Measurements from ENCODE around the gene TEKT1.

GRCh38 chr17:6755281-6755680 is 76.2 kb downstream of the TEKT1 start:
- TF ChIP-seq, protein P1, sequence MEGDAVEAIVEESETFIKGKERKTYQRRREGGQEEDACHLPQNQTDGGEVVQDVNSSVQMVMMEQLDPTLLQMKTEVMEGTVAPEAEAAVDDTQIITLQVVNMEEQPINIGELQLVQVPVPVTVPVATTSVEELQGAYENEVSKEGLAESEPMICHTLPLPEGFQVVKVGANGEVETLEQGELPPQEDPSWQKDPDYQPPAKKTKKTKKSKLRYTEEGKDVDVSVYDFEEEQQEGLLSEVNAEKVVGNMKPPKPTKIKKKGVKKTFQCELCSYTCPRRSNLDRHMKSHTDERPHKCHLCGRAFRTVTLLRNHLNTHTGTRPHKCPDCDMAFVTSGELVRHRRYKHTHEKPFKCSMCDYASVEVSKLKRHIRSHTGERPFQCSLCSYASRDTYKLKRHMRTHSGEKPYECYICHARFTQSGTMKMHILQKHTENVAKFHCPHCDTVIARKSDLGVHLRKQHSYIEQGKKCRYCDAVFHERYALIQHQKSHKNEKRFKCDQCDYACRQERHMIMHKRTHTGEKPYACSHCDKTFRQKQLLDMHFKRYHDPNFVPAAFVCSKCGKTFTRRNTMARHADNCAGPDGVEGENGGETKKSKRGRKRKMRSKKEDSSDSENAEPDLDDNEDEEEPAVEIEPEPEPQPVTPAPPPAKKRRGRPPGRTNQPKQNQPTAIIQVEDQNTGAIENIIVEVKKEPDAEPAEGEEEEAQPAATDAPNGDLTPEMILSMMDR (IDR thresholded peaks at IDR 0.05) = no peak
- no peak for TF ChIP-seq POLR2AphosphoS5 (IDR thresholded peaks at IDR 0.05; ENCODE audit: low read depth, low read length)
- TF ChIP-seq REST (IDR thresholded peaks at IDR 0.05; ENCODE audit: insufficient read depth in 1 of 2, low read depth in 2 of 2, low read length in 1 of 2) = no peak
- no peak for TF ChIP-seq SIN3A (IDR thresholded peaks at IDR 0.05; ENCODE audit: borderline replicate concordance, insufficient read depth, low read depth, low read length)
- no peak for TF ChIP-seq TCF7L2 (IDR thresholded peaks at IDR 0.05; ENCODE audit: low read depth, low read length)
